ENCODE data around the gene PLA2G4B.
A peak's percentile ranks its signal among the peaks of the same experiment; 100 is the strongest.

The PLA2G4B gene

GRCh38 chr15:41851755-41852370 is 13.2 kb downstream of the PLA2G4B start:
- no peak for DNase-seq

- DNase-seq, result no peak
Observed at GRCh38 chr15:41852736-41853590, 14.3 kb downstream of the PLA2G4B start.

GRCh38 chr15:41853831-41854230 is 15.2 kb downstream of the PLA2G4B start:
- DNase-seq, result no peak

GRCh38 chr15:41854443-41854842 is 15.8 kb downstream of the PLA2G4B start:
- no peak for DNase-seq

- DNase-seq, result no peak
Observed at GRCh38 chr15:41855261-41855961, 16.8 kb downstream of the PLA2G4B start.

- DNase-seq, result no peak
Observed at GRCh38 chr15:41856262-41856661, 17.6 kb downstream of the PLA2G4B start.

- no peak for DNase-seq
Observed at GRCh38 chr15:41856716-41857115, 18.1 kb downstream of the PLA2G4B start.

GRCh38 chr15:41857316-41857715 is 18.7 kb downstream of the PLA2G4B start:
- no peak for DNase-seq

GRCh38 chr15:41858756-41859155 is 20.1 kb downstream of the PLA2G4B start:
- no peak for DNase-seq

- no peak for DNase-seq
Observed at GRCh38 chr15:41860049-41860828, 21.6 kb downstream of the PLA2G4B start.

- DNase-seq, result no peak
Observed at GRCh38 chr15:41861736-41862356, 23.2 kb downstream of the PLA2G4B start.

GRCh38 chr15:41862515-41863116 is 24.0 kb downstream of the PLA2G4B start:
- no peak for DNase-seq

GRCh38 chr15:41865490-41866055 is 26.9 kb downstream of the PLA2G4B start:
- no peak for DNase-seq

GRCh38 chr15:41866263-41866703 is 27.6 kb downstream of the PLA2G4B start:
- no peak for DNase-seq

GRCh38 chr15:41866872-41867579 is 28.4 kb downstream of the PLA2G4B start:
- no peak for DNase-seq

- no peak for DNase-seq
Observed at GRCh38 chr15:41868321-41868720, 29.7 kb downstream of the PLA2G4B start.

GRCh38 chr15:41869770-41870688 is 31.4 kb downstream of the PLA2G4B start:
- DNase-seq, result no peak

- DNase-seq, result peak; percentile 25
Observed at GRCh38 chr15:41870689-41871081, 32.0 kb downstream of the PLA2G4B start.

- no peak for DNase-seq
Observed at GRCh38 chr15:41871175-41871905, 32.7 kb downstream of the PLA2G4B start.

Measured in activated effector memory CD4-positive, alpha-beta T cell treated with Interleukin-2 at 50 U/mL for 16 hours (primary cell).